ENCODE results near the gene TRIM74.
"Not testable (repeated sequence)": the region's sequence is repeated elsewhere in the genome, so short reads cannot be mapped to it uniquely, and the experiment has no call there.

DNA sequence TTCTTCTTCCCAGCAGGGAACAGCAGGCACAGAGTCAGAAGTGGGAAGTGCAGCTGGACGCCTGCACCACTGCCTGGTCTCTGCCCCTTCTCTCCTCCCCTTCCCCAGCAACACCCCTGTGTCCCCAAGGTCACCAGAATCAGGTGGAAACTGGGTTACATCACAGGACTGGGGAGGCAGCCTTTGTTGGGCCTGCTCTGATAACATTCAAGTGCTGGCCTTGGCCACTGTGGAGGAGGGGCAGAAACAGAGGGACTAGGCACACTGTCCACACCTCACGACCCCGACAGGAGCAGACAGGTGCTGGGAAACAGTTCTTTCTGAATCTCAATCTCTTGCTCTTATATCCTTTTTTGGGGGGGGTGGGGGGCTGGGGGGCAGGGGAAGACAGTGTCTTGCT is 2.4 kb downstream of the TRIM74 start:
- TF ChIP-seq POLR2A (IDR thresholded peaks at IDR 0.05), result not testable (repeated sequence)
- TF ChIP-seq, protein P1, sequence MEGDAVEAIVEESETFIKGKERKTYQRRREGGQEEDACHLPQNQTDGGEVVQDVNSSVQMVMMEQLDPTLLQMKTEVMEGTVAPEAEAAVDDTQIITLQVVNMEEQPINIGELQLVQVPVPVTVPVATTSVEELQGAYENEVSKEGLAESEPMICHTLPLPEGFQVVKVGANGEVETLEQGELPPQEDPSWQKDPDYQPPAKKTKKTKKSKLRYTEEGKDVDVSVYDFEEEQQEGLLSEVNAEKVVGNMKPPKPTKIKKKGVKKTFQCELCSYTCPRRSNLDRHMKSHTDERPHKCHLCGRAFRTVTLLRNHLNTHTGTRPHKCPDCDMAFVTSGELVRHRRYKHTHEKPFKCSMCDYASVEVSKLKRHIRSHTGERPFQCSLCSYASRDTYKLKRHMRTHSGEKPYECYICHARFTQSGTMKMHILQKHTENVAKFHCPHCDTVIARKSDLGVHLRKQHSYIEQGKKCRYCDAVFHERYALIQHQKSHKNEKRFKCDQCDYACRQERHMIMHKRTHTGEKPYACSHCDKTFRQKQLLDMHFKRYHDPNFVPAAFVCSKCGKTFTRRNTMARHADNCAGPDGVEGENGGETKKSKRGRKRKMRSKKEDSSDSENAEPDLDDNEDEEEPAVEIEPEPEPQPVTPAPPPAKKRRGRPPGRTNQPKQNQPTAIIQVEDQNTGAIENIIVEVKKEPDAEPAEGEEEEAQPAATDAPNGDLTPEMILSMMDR (IDR thresholded peaks at IDR 0.05), result not testable (repeated sequence)

Data from tibial nerve (tissue), 3 donors.